Activated naive CD4-positive, alpha-beta T cell treated with anti-CD3 and anti-CD28 coated beads, Interleukin-2, amount 10 ng/mL, durations not matched to agents 7 days and 5 days (primary cell): ENCODE measurements around the gene TNFRSF1A.

ENCODE experiments used
- CTCF ChIA-PET: fragments of 350-600 bp; sonication (Branson Sonifier 250); formaldehyde crosslinking; loops from one replicate; lab custom pipeline; 2021; ENCODE audit warnings: antibody characterized with exemption; lab: Charles Lee
- DNase-seq: peaks from one replicate; pipeline ENCODE4 v3.0.0-alpha.2; 2020
- H3K27ac Mint-ChIP-seq: one replicate; pipeline ENCODE4 v1.8.0; 2021; ENCODE audit warnings: mild to moderate bottlenecking, moderate library complexity, mixed read lengths
- H3K27me3 Mint-ChIP-seq: one replicate; pipeline ENCODE4 v1.8.0; 2021; ENCODE audit warnings: mild to moderate bottlenecking, mixed read lengths
- H3K36me3 Mint-ChIP-seq: one replicate; pipeline ENCODE4 v1.8.0; 2021; ENCODE audit warnings: mixed read lengths
- H3K4me1 Mint-ChIP-seq: one replicate; pipeline ENCODE4 v1.8.0; 2021; ENCODE audit warnings: mixed read lengths
- H3K4me3 Mint-ChIP-seq: one replicate; pipeline ENCODE4 v1.8.0; 2021; ENCODE audit warnings: mild to moderate bottlenecking, moderate library complexity, mixed read lengths
- H3K9me3 Mint-ChIP-seq: one replicate; pipeline ENCODE4 v1.8.0; 2021; ENCODE audit warnings: mixed read lengths

The TNFRSF1A gene

GRCh38 chr12:6314776-6315175 lies 27.1 kb downstream of the TNFRSF1A start:
- DNase-seq, result no peak
- Mint-ChIP-seq H3K4me3 (no peak overlapping the region), H3K36me3 (no peaks in the 10 kb centered on the region), H3K4me1 (peaks cover 16% of the 10 kb centered on the region), H3K9me3 (no peaks in the 10 kb centered on the region), H3K27ac (no peak overlapping the region), H3K27me3 (peaks cover 84% of the 10 kb centered on the region)
- CTCF ChIA-PET, result interaction anchor here (1.1 to 3.6 kb wide), 3 partner anchors 8 to 119 kb away, joined by 3 to 10 read pairs (median 5); no protein-coding TSS in a partner anchor

GRCh38 chr12:6313326-6313940 lies 28.4 kb downstream of the TNFRSF1A start:
- no peak overlapping the region for H3K27ac Mint-ChIP-seq
- no peak overlapping the region for H3K4me3 Mint-ChIP-seq
- no peak for DNase-seq
- CTCF ChIA-PET, result interaction anchor here (3.6 kb wide), 1 partner anchor 10 kb away, joined by 10 read pairs; no protein-coding TSS in a partner anchor
- no peaks in the 10 kb centered on the region for H3K9me3 Mint-ChIP-seq
- peaks cover 89% of the 10 kb centered on the region for H3K27me3 Mint-ChIP-seq
- H3K36me3 Mint-ChIP-seq, result no peaks in the 10 kb centered on the region
- peaks cover 9% of the 10 kb centered on the region for H3K4me1 Mint-ChIP-seq

- no peaks in the 10 kb centered on the region for H3K36me3 Mint-ChIP-seq
- DNase-seq, result no peak
- H3K4me1 Mint-ChIP-seq, result peaks cover 2% of the 10 kb centered on the region
- H3K4me3 Mint-ChIP-seq, result no peak overlapping the region
- H3K27ac Mint-ChIP-seq, result no peak overlapping the region
- CTCF ChIA-PET, result interaction anchor here (0.5 to 3.6 kb wide), 3 partner anchors 10 to 324 kb away, joined by 3 to 10 read pairs (median 3); no protein-coding TSS in a partner anchor
- no peaks in the 10 kb centered on the region for H3K9me3 Mint-ChIP-seq
- H3K27me3 Mint-ChIP-seq, result peaks cover 89% of the 10 kb centered on the region
Measured at GRCh38 chr12:6312529-6313325, 29.1 kb downstream of the TNFRSF1A start.

GRCh38 chr12:6311822-6312528 lies 29.9 kb downstream of the TNFRSF1A start:
- no peaks in the 10 kb centered on the region for H3K9me3 Mint-ChIP-seq
- no peak overlapping the region for H3K4me3 Mint-ChIP-seq
- no peaks in the 10 kb centered on the region for H3K4me1 Mint-ChIP-seq
- peaks cover 89% of the 10 kb centered on the region for H3K27me3 Mint-ChIP-seq
- no peak overlapping the region for H3K27ac Mint-ChIP-seq
- H3K36me3 Mint-ChIP-seq, result no peaks in the 10 kb centered on the region
- DNase-seq, result no peak
- CTCF ChIA-PET, result interaction anchor here (0.7 to 3.6 kb wide), 3 partner anchors 11 to 324 kb away, joined by 3 to 10 read pairs (median 3); no protein-coding TSS in a partner anchor

- CTCF ChIA-PET, result interaction anchor here (0.7 kb wide), 1 partner anchor 77 kb away, joined by 3 read pairs; no protein-coding TSS in a partner anchor
- Mint-ChIP-seq H3K4me1 (no peaks in the 10 kb centered on the region), H3K27ac (no peak overlapping the region), H3K9me3 (no peaks in the 10 kb centered on the region), H3K27me3 (peaks cover 88% of the 10 kb centered on the region), H3K36me3 (no peaks in the 10 kb centered on the region), H3K4me3 (no peak overlapping the region)
- DNase-seq, result no peak
Measured at GRCh38 chr12:6310771-6311610, 30.9 kb downstream of the TNFRSF1A start.

- Mint-ChIP-seq H3K27me3 (peaks cover 82% of the 10 kb centered on the region), H3K36me3 (no peaks in the 10 kb centered on the region), H3K27ac (no peak overlapping the region), H3K4me1 (no peaks in the 10 kb centered on the region), H3K4me3 (no peak overlapping the region), H3K9me3 (no peaks in the 10 kb centered on the region)
- no peak for DNase-seq
- CTCF ChIA-PET, result interaction anchor here (1.1 kb wide), 1 partner anchor 112 kb away, joined by 4 read pairs; no protein-coding TSS in a partner anchor
Measured at GRCh38 chr12:6307529-6307928, 34.3 kb downstream of the TNFRSF1A start.

GRCh38 chr12:6306599-6307220 lies 35.2 kb downstream of the TNFRSF1A start:
- no peak for DNase-seq
- Mint-ChIP-seq H3K9me3 (no peaks in the 10 kb centered on the region), H3K27ac (no peak overlapping the region), H3K4me3 (no peak overlapping the region), H3K4me1 (no peaks in the 10 kb centered on the region), H3K27me3 (peaks cover 79% of the 10 kb centered on the region), H3K36me3 (no peaks in the 10 kb centered on the region)
- CTCF ChIA-PET, result no interaction called here

GRCh38 chr12:6306151-6306550 lies 35.7 kb downstream of the TNFRSF1A start:
- H3K36me3 Mint-ChIP-seq, result no peaks in the 10 kb centered on the region
- CTCF ChIA-PET, result interaction anchor here (0.6 to 1.0 kb wide), 2 partner anchors 11 to 199 kb away, joined by 3 read pairs; no protein-coding TSS in a partner anchor
- H3K4me3 Mint-ChIP-seq, result no peak overlapping the region
- peaks cover 77% of the 10 kb centered on the region for H3K27me3 Mint-ChIP-seq
- no peak overlapping the region for H3K27ac Mint-ChIP-seq
- no peak for DNase-seq
- no peaks in the 10 kb centered on the region for H3K4me1 Mint-ChIP-seq
- no peaks in the 10 kb centered on the region for H3K9me3 Mint-ChIP-seq

- H3K4me1 Mint-ChIP-seq, result no peaks in the 10 kb centered on the region
- no peaks in the 10 kb centered on the region for H3K9me3 Mint-ChIP-seq
- H3K36me3 Mint-ChIP-seq, result no peaks in the 10 kb centered on the region
- DNase-seq, result no peak
- H3K27me3 Mint-ChIP-seq, result peaks cover 56% of the 10 kb centered on the region
- CTCF ChIA-PET, result interaction anchor here (0.8 kb wide), 1 partner anchor 24 kb away, joined by 3 read pairs; no protein-coding TSS in a partner anchor
- H3K27ac Mint-ChIP-seq, result no peak overlapping the region
- H3K4me3 Mint-ChIP-seq, result no peak overlapping the region
Measured at GRCh38 chr12:6303071-6303470, 38.8 kb downstream of the TNFRSF1A start.

GRCh38 chr12:6302621-6303020 lies 39.3 kb downstream of the TNFRSF1A start:
- Mint-ChIP-seq H3K27me3 (peaks cover 55% of the 10 kb centered on the region), H3K4me3 (no peak overlapping the region), H3K27ac (no peak overlapping the region), H3K9me3 (no peaks in the 10 kb centered on the region), H3K36me3 (no peaks in the 10 kb centered on the region), H3K4me1 (no peaks in the 10 kb centered on the region)
- CTCF ChIA-PET, result interaction anchor here (0.8 to 1.1 kb wide), 2 partner anchors 12 to 24 kb away, joined by 3 read pairs; no protein-coding TSS in a partner anchor
- no peak for DNase-seq

GRCh38 chr12:6301721-6302120 lies 40.2 kb downstream of the TNFRSF1A start:
- no peak for DNase-seq
- Mint-ChIP-seq H3K27me3 (peaks cover 50% of the 10 kb centered on the region), H3K27ac (peak overlapping the region; percentile 31), H3K36me3 (no peaks in the 10 kb centered on the region), H3K4me1 (no peaks in the 10 kb centered on the region), H3K9me3 (no peaks in the 10 kb centered on the region), H3K4me3 (no peak overlapping the region)
- CTCF ChIA-PET, result interaction anchor here (1.1 kb wide), 1 partner anchor 13 kb away, joined by 3 read pairs; no protein-coding TSS in a partner anchor

- Mint-ChIP-seq H3K36me3 (no peaks in the 10 kb centered on the region), H3K9me3 (no peaks in the 10 kb centered on the region), H3K27ac (no peak overlapping the region), H3K27me3 (peaks cover 51% of the 10 kb centered on the region), H3K4me3 (no peak overlapping the region), H3K4me1 (no peaks in the 10 kb centered on the region)
- DNase-seq, result no peak
- CTCF ChIA-PET, result no interaction called here
Measured at GRCh38 chr12:6297170-6297569, 44.7 kb downstream of the TNFRSF1A start.
